Measurements from ENCODE around the gene ZNF655. TPM values are rescaled to one million over a fixed set of nuclear protein-coding genes. Genes with fewer than 3 reads are reported as not detected.

Gene ZNF655
- total RNA-seq, 1 donor from 2014 or later: 62.8 TPM

GRCh38 chr7:99621271-99621670 is 62.8 kb downstream of the ZNF655 start:
- Mint-ChIP-seq H3K4me1 (ENCODE audit: unreplicated experiment) (peaks cover 24% of the 10 kb centered on the region), H3K27ac (ENCODE audit: unreplicated experiment) (no peak overlapping the region), H3K9me3 (ENCODE audit: unreplicated experiment) (no peaks in the 10 kb centered on the region), H3K27me3 (ENCODE audit: unreplicated experiment) (no peaks in the 10 kb centered on the region), H3K4me3 (ENCODE audit: unreplicated experiment) (no peak overlapping the region), H3K36me3 (ENCODE audit: unreplicated experiment) (peaks cover 57% of the 10 kb centered on the region)
- DNase-seq (ENCODE audit: extremely low spot score, unreplicated experiment): peak; percentile 73
- no peak for TF ChIP-seq CTCF (IDR thresholded peaks at IDR 0.05)

DNA sequence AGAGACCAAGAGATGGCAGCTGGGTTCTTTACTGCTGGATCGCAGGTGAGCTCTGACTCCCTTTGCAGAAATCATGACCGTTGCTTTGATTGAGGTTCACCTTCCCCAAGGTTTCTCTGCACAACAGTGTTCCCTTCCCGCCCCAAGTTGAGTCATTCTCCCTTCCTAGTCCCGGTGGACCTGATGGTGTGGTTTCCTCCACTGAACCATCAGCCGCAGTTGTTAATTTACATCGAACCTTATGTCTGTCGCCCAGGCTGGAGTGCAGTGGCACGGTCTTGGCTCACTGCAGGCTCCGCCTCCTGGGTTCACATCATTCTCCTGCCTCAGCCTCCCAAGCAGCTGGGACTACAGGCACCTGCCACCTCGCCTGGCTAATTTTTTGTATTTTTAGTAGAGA is 64.2 kb downstream of the ZNF655 start:
- Mint-ChIP-seq H3K9me3 (ENCODE audit: unreplicated experiment) (no peaks in the 10 kb centered on the region), H3K27ac (ENCODE audit: unreplicated experiment) (no peak overlapping the region), H3K27me3 (ENCODE audit: unreplicated experiment) (no peaks in the 10 kb centered on the region), H3K36me3 (ENCODE audit: unreplicated experiment) (peaks cover 64% of the 10 kb centered on the region), H3K4me1 (ENCODE audit: unreplicated experiment) (peaks cover 15% of the 10 kb centered on the region), H3K4me3 (ENCODE audit: unreplicated experiment) (no peak overlapping the region)
- peak; percentile 64 for DNase-seq (ENCODE audit: extremely low spot score, unreplicated experiment)
- no peak for TF ChIP-seq CTCF (IDR thresholded peaks at IDR 0.05)

GRCh38 chr7:99623091-99623693 is 64.8 kb downstream of the ZNF655 start:
- no peaks in the 10 kb centered on the region for H3K9me3 Mint-ChIP-seq (ENCODE audit: unreplicated experiment)
- no peak for TF ChIP-seq CTCF (IDR thresholded peaks at IDR 0.05)
- DNase-seq (ENCODE audit: extremely low spot score, unreplicated experiment): peak; percentile 56
- H3K36me3 Mint-ChIP-seq (ENCODE audit: unreplicated experiment): peaks cover 68% of the 10 kb centered on the region
- no peaks in the 10 kb centered on the region for H3K27me3 Mint-ChIP-seq (ENCODE audit: unreplicated experiment)
- no peak overlapping the region for H3K27ac Mint-ChIP-seq (ENCODE audit: unreplicated experiment)
- H3K4me1 Mint-ChIP-seq (ENCODE audit: unreplicated experiment): peaks cover 9% of the 10 kb centered on the region
- no peak overlapping the region for H3K4me3 Mint-ChIP-seq (ENCODE audit: unreplicated experiment)

DNA sequence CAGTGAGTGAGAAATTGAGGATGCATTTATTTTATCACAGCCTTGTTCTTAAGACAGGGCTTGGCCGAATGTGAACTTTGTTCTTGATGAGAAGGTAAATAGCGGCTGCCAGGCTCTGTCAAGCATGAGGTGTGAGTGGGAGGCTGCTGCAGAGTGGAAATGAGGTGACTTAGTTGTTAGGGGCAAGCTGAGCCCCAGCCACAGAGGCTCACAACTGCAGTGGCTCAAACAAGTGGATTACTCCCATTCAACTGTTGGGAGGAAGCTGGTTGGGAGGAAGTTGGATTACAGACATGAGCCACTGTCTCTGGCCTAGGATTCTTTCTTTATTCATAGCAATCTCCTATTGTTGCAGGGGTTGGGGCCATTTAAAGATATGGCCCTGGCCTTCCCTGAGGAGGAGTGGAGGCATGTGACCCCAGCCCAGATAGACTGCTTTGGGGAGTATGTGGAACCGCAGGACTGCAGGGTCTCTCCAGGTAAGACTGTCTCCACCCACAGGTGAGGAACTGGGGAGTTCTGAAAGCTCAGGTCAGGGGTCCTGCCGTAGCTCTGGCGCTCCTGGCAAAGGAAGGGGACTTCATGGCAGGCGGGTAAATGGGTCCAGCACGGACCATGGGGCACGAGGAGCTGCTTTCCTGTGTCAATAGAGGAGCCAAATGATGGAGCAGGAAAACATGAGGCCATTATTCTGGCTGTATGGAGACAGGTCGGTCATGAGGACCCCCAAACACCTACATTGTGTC is 65.4 kb downstream of the ZNF655 start:
- H3K4me1 Mint-ChIP-seq (ENCODE audit: unreplicated experiment): peaks cover 2% of the 10 kb centered on the region
- peak; percentile 66 for DNase-seq (ENCODE audit: extremely low spot score, unreplicated experiment)
- H3K4me3 Mint-ChIP-seq (ENCODE audit: unreplicated experiment): no peak overlapping the region
- H3K36me3 Mint-ChIP-seq (ENCODE audit: unreplicated experiment): peaks cover 74% of the 10 kb centered on the region
- TF ChIP-seq CTCF (IDR thresholded peaks at IDR 0.05): no peak
- H3K27me3 Mint-ChIP-seq (ENCODE audit: unreplicated experiment): no peaks in the 10 kb centered on the region
- no peak overlapping the region for H3K27ac Mint-ChIP-seq (ENCODE audit: unreplicated experiment)
- no peaks in the 10 kb centered on the region for H3K9me3 Mint-ChIP-seq (ENCODE audit: unreplicated experiment)

- Mint-ChIP-seq H3K4me3 (ENCODE audit: unreplicated experiment) (no peak overlapping the region), H3K27ac (ENCODE audit: unreplicated experiment) (no peak overlapping the region), H3K4me1 (ENCODE audit: unreplicated experiment) (no peaks in the 10 kb centered on the region), H3K9me3 (ENCODE audit: unreplicated experiment) (no peaks in the 10 kb centered on the region), H3K36me3 (ENCODE audit: unreplicated experiment) (peaks cover 71% of the 10 kb centered on the region), H3K27me3 (ENCODE audit: unreplicated experiment) (no peaks in the 10 kb centered on the region)
- DNase-seq (ENCODE audit: extremely low spot score, unreplicated experiment): peak; percentile 75
- TF ChIP-seq CTCF (IDR thresholded peaks at IDR 0.05): no peak
Measured at GRCh38 chr7:99624484-99624883, 66.0 kb downstream of the ZNF655 start.
